NCI-H446 treated with DMSO at 0.1 percent for 48 hours (cell line): ENCODE measurements around the gene SWAP70.
"Not testable (repeated sequence)": the region's sequence is repeated elsewhere in the genome, so short reads cannot be mapped to it uniquely, and the experiment has no call there.

Source experiments
- DNase-seq: peaks from one replicate; lab custom pipeline; 2025; lab: John Stamatoyannopoulos, UW

Gene SWAP70

GRCh38 chr11:9692691-9693090 lies 28.8 kb downstream of the SWAP70 start:
- no peak for DNase-seq

- DNase-seq: no peak
Measured at GRCh38 chr11:9693801-9694553, 30.1 kb downstream of the SWAP70 start.

DNA sequence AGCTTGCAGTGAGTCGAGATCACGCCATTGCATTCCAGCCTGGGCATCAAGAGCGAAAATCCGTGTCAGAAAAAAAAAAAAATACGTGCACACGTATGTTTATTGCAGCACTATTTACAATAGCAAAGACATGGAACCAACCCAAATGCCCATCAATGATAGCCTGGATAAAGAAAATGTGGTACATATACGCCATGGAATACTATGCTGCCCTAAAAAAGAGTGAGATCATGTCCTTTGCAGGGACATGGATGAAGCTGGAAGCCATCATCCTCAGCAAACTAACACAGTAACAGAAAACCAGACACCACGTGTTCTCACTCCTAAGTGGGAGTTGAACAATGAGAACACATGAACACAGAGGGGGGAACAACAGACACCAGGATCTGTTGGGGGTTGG lies 31.4 kb downstream of the SWAP70 start:
- not testable (repeated sequence) for DNase-seq

GRCh38 chr11:9697766-9698165 lies 33.9 kb downstream of the SWAP70 start:
- no peak for DNase-seq

DNA sequence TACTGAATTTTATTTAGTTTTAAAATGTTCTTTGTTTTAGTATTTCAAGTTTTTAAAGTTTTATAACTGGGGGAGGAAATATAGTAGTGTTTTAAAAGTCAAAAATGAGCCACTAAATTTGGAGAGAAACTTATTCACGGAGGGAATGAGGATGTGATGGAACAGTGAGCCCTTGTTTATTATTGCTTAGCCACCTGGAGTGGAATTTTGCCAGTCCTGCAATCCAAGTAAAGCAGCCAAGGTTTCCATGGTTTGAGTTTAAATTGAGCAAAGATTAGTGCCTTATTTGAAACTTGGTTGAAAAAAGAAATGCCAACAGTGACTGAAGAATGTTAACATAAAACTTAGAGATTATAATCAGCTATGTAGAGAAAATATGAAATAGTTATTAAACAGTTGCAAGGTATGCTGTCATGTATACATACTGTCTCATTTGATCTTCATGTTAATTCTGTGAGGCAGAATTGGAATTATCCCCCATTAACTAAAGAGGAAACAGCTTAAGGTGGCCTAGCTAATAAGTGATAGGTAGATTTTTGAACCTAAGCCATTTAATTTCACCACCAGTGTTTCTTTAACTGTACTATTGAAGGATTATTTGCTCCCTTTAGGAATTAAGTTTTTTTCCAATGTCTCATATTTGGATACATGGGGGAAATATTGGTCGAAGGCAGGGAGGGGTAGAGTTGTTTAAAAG lies 36.4 kb downstream of the SWAP70 start:
- DNase-seq: no peak

GRCh38 chr11:9701799-9702198 lies 37.9 kb downstream of the SWAP70 start:
- no peak for DNase-seq

DNA sequence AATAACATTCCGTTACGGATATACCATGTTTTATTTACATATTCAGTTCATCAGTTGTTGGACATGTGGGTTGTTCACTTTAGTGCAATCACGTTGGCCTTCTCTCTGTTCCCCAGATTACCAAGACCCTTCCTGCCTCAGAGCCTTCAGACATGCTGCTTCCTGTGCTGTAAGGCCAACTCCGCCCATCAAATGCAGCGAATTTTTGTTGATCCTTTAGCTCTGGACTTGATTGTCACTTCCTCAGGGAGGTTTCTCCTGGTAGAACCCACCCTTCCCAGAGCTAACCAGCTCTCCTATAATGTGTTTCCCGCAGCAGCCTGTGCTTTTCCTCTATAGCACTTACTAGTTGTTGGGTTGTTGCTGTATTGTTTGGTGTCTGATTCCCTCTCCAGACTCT lies 39.4 kb downstream of the SWAP70 start:
- no peak for DNase-seq

- no peak for DNase-seq
Measured at GRCh38 chr11:9704037-9704436, 40.2 kb downstream of the SWAP70 start.

DNA sequence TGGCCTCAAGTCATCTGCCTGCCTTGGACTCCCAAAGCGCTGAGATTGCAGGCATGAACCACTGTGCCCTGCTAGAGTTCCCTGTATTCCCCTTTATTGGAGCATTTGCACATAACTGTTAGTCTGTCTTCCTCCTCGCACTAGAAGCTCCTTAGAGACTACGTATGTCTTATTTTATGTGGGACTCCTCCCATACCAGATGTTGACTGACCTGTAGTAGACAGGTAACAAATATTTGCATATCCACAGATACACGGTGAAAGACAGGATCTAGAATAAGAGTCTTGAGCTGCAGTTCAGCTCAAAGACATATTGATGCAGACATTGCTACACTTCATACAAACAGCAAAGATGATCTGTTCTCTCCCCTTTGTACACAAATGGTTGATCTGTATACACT lies 40.7 kb downstream of the SWAP70 start:
- DNase-seq: no peak

DNA sequence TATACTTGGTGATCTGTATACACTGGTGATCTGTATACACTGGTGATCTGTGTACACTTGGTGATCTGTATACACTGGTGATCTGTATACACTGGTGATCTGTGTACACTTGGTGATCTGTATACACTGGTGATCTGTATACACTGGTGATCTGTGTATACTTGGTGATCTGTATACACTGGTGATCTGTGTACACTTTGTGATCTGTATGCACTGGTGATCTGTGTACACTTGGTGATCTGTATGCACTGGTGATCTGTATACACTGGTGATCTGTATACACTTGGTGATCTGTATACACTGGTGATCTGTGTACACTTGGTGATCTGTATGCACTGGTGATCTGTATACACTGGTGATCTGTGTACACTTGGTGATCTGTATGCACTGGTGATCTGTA lies 41.5 kb downstream of the SWAP70 start:
- DNase-seq: not testable (repeated sequence)

- no peak for DNase-seq
Measured at GRCh38 chr11:9708544-9708943, 44.7 kb downstream of the SWAP70 start.

- no peak for DNase-seq
Measured at GRCh38 chr11:9710223-9710622, 46.3 kb downstream of the SWAP70 start.

- no peak for DNase-seq
Measured at GRCh38 chr11:9710852-9711251, 47.0 kb downstream of the SWAP70 start.

DNA sequence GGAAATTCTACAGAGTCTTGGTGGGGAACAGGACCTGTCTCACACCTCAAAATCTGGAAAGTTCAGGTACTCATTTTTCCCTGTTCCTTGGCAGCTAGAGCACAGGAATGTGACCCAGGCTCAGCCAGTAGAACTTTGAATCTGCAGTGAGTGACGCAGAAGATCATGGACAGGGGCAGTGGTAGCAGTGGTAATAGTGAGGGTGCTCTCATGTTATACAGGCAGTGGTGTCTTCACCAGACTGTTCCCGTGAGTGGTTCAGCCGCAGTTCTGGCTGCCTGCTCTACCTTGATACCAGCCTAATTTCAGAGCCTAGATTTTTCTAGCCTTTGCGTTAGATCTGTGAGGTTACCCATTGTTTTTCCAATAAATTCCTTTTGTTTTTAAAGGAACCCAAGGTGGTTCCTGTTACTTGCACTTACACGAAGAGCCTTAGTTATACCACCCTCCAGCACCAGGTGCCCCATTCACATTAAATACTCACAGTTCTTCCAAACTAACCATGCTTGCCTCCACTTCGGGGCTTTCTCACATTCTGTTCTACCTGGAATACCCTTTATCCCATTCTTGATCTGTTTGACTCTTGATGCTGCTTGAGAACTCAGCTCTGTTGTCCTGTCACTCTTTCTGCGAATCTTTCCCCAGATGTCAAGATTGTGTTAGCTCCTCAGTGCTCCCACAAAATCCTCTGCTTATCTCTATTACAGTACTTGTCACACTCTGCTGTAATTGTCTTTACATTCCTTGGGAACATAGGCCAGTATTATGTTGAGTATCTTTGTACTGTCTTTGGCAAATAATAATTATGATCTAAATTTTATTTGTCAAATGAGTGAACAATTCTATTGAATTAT lies 47.8 kb downstream of the SWAP70 start:
- no peak for DNase-seq

DNA sequence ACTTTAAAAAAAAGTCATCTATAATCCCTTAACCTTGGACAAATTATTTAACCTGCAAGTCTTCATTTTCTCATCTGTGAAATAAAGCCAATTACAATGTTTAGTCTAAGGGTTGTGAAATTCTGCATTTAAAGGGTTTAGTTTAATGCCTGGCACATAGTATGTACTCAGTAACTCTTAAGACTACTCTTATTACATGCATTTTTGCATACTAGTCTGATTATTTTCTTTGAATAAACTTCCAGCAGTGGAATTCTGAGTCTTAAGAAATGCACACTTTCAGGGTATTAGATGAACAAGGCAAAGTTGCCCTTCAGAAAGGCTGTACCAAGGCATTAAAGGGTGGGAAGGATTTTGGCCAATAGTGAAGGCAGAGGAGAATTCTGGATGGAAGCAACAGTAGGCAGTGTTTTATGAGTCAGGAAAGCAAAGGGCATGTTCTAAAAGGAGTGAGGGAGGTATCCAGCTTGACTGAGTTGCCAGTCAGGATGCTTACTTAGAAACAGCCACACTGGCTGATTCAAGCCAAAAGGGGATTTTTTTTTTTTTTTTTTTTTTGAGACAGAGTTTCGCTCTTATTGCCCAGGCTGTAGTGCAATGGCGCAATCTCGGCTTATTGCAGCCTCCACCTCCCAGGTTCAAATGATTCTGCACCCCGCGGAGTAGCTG lies 50.5 kb downstream of the SWAP70 start:
- DNase-seq: no peak

DNA sequence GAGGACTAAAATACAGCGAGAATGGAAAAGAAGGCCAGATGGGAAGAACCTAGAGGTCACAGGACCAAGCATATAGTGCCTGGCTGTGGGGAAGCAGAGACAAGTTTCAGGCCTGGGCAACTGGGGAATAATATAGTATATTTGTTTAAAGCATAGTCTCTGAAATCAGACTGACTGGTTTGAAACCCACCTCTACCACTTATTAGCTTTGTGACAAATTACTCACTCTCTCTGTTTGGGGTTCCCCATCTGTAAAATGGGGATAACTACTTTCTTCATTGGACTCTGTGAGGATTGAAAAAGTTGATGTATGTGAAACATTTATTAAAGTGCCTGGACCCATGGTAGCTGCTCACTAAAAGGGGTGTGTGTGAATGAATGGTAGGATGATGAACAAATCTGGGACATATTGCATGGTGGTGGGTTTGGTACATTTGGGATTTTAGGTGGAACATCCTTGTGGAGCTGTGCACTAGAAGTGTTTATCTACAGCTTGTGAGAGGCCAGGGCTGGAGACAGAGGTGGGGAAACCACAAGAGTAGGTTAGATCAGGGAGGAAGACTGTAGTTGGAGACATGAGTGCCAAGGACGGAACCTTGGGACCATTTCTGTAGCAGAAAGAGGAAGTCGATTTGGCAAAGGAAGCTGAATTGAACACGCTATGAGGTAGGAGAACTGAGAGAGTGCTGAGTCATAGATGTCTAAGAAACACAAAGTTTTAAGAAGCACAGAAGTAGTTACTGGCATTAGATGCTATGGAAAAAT lies 52.6 kb downstream of the SWAP70 start:
- DNase-seq: no peak

DNA sequence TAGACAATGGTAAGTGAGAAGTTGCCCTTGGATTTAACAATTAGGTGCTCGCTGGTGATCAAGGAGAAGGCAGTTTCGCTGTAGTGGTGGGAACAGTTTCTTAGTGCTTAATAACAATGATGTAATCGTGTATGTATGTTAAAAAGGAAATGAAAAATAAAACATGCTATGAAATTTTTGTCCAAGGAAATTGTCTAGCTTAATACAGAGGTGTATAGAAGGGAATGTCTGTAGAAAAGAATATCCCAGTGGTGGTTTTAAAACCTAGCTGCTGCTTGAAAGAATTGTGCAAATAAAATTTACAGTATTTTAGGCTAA lies 53.1 kb downstream of the SWAP70 start:
- DNase-seq: no peak

- no peak for DNase-seq
Measured at GRCh38 chr11:9717719-9718118, 53.8 kb downstream of the SWAP70 start.

DNA sequence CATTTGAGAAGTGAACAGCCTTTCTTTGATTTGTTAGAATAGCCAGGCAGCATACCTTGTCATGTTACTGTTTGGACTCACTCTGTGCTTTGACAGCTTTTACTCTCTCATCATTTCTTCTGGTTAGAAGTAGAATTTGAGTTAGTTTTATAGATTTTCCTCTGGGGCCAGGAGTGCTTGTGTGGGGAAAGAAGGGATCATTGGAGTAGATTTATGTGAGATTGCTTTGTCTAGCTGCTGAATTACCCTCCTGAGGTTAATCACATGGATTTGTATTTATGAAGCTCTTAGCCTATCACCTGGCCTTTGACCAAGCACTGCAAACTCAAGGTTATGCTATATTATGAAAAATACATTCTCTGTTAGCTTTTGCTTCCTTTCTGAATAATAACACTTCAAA lies 54.3 kb downstream of the SWAP70 start:
- no peak for DNase-seq

GRCh38 chr11:9719566-9720289 lies 55.9 kb downstream of the SWAP70 start:
- DNase-seq: no peak

GRCh38 chr11:9720290-9720630 lies 56.4 kb downstream of the SWAP70 start:
- no peak for DNase-seq
